HEK293 (cell line): Measurements from ENCODE around the gene COPZ1.
A peak's percentile ranks its signal among the peaks of the same experiment; 100 is the strongest.

Experiments used
- CTCF ChIA-PET: fragments of 350-600 bp; formaldehyde crosslinking; extraction: SDS; loops from one replicate; lab custom pipeline; 2021; ENCODE audit warnings: antibody characterized with exemption; lab: Yijun Ruan, JAX
- POLR2A ChIA-PET: fragments of 300-600 bp; formaldehyde crosslinking; extraction: SDS; loops from one replicate; lab custom pipeline; 2020; ENCODE audit warnings: antibody characterized with exemption, inconsistent platforms; lab: Yijun Ruan, JAX
- H3K27ac ChIP-seq: fragments of 200-500 bp; sonication (Bioruptor generic); 2 replicates; pipeline ENCODE4 v1.5.1; 2014; ENCODE audit warnings: low read depth, low read length, control low read depth, inconsistent platforms; ENCODE audit errors: extremely low read depth
- H3K36me3 ChIP-seq, 2 experiments: fragments of 200-500 bp in 1 of 2; sonication (Bioruptor generic) in 1 of 2; 1 replicate in 1 of 2; 2 replicates in 1 of 2; pipeline ENCODE4 v1.5.1; 2014 to 2017; ENCODE audit warnings: inconsistent platforms in 2 of 2, low read length in 2 of 2; ENCODE audit not compliant: control insufficient read depth in 2 of 2, insufficient read depth in 1 of 2
- H3K4me1 ChIP-seq: fragments of 200-500 bp; sonication (Bioruptor generic); 2 replicates; pipeline ENCODE4 v1.5.1; 2014; ENCODE audit warnings: mild to moderate bottlenecking, low read length, inconsistent platforms; ENCODE audit not compliant: control insufficient read depth, insufficient read depth
- H3K4me3 ChIP-seq: 2 replicates; pipeline ENCODE4 v1.5.1; 2011; ENCODE audit warnings: low read depth, mild to moderate bottlenecking, control low read depth, low read length, moderate library complexity
- H3K9me3 ChIP-seq: fragments of 200-500 bp; sonication (Bioruptor generic); 2 replicates; pipeline ENCODE4 v1.5.1; 2014; ENCODE audit warnings: low read depth, low read length, inconsistent platforms; ENCODE audit not compliant: control insufficient read depth, insufficient read depth
- GLIS2 ChIP-seq: fragments of 450-650 bp; formaldehyde crosslinking; IDR thresholded peaks from 2 replicates; pipeline ENCODE4 v1.5.1; 2016; ENCODE audit warnings: missing biosample characterization, missing genetic modification characterization
- KLF1 ChIP-seq: fragments of 450-650 bp; formaldehyde crosslinking; IDR thresholded peaks from 2 replicates; pipeline ENCODE4 v1.5.1; 2016; ENCODE audit warnings: missing biosample characterization, missing genetic modification characterization
- KLF10 ChIP-seq: fragments of 450-650 bp; IDR thresholded peaks from 2 replicates; pipeline ENCODE4 v1.5.1; 2018; ENCODE audit warnings: missing biosample characterization, mild to moderate bottlenecking, missing genetic modification characterization
- MYNN ChIP-seq: fragments of 450-650 bp; formaldehyde crosslinking; IDR thresholded peaks from 2 replicates; pipeline ENCODE4 v1.5.1; 2016; ENCODE audit warnings: missing biosample characterization, missing genetic modification characterization, borderline replicate concordance
- SP7 ChIP-seq: fragments of 450-650 bp; formaldehyde crosslinking; IDR thresholded peaks from 2 replicates; pipeline ENCODE4 v1.5.1; 2016; ENCODE audit warnings: missing biosample characterization, missing genetic modification characterization
- WT1 ChIP-seq: fragments of 450-650 bp; formaldehyde crosslinking; IDR thresholded peaks from 2 replicates; pipeline ENCODE4 v1.5.1; 2016; ENCODE audit warnings: missing biosample characterization, missing genetic modification characterization
- ZBTB17 ChIP-seq: fragments of 450-650 bp; formaldehyde crosslinking; IDR thresholded peaks from 2 replicates; pipeline ENCODE4 v1.5.1; 2016; ENCODE audit warnings: missing biosample characterization, missing genetic modification characterization
- ZBTB8A ChIP-seq: fragments of 450-650 bp; formaldehyde crosslinking; IDR thresholded peaks from 2 replicates; pipeline ENCODE4 v1.5.1; 2016; ENCODE audit warnings: missing biosample characterization, missing genetic modification characterization
- ZNF10 ChIP-seq: fragments of 450-650 bp; formaldehyde crosslinking; IDR thresholded peaks from 2 replicates; pipeline ENCODE4 v1.5.1; 2017; ENCODE audit warnings: missing biosample characterization, missing genetic modification characterization
- ZNF174 ChIP-seq: fragments of 450-650 bp; formaldehyde crosslinking; IDR thresholded peaks from 2 replicates; pipeline ENCODE4 v1.5.0; 2017; ENCODE audit warnings: missing biosample characterization, mild to moderate bottlenecking, missing genetic modification characterization
- ZNF19 ChIP-seq: fragments of 450-650 bp; formaldehyde crosslinking; IDR thresholded peaks from 2 replicates; pipeline ENCODE4; 2016; ENCODE audit warnings: missing biosample characterization, missing genetic modification characterization, low read depth
- ZNF23 ChIP-seq: fragments of 450-650 bp; formaldehyde crosslinking; IDR thresholded peaks from 2 replicates; pipeline ENCODE4 v1.5.1; 2016; ENCODE audit warnings: missing biosample characterization, missing genetic modification characterization, borderline replicate concordance
- ZNF24 ChIP-seq: fragments of 450-650 bp; formaldehyde crosslinking; IDR thresholded peaks from 2 replicates; pipeline ENCODE4 v1.5.1; 2016; ENCODE audit warnings: missing biosample characterization, missing genetic modification characterization
- ZNF248 ChIP-seq: fragments of 450-650 bp; formaldehyde crosslinking; IDR thresholded peaks from 2 replicates; pipeline ENCODE4 v1.5.1; 2017; ENCODE audit warnings: missing biosample characterization, missing genetic modification characterization
- ZNF341 ChIP-seq: fragments of 450-650 bp; formaldehyde crosslinking; IDR thresholded peaks from 2 replicates; pipeline ENCODE4; 2016; ENCODE audit warnings: low read depth, missing biosample characterization, missing genetic modification characterization
- ZNF423 ChIP-seq: fragments of 450-650 bp; formaldehyde crosslinking; IDR thresholded peaks from 2 replicates; pipeline ENCODE4 v1.5.1; 2016; ENCODE audit warnings: missing biosample characterization, missing genetic modification characterization
- ZNF600 ChIP-seq: fragments of 450-650 bp; formaldehyde crosslinking; IDR thresholded peaks from 2 replicates; pipeline ENCODE4 v1.5.1; 2016; ENCODE audit warnings: missing biosample characterization, missing genetic modification characterization
- ZNF664 ChIP-seq: fragments of 450-650 bp; formaldehyde crosslinking; IDR thresholded peaks from 2 replicates; pipeline ENCODE4 v1.5.1; 2016; ENCODE audit warnings: missing biosample characterization, missing genetic modification characterization
- ZNF837 ChIP-seq: fragments of 450-650 bp; formaldehyde crosslinking; IDR thresholded peaks from 2 replicates; pipeline ENCODE4 v1.5.1; 2016; ENCODE audit warnings: missing biosample characterization, missing genetic modification characterization
- TF ChIP-seq, protein P1 (sequence below): fragments of 450-650 bp; formaldehyde crosslinking; IDR thresholded peaks from 2 replicates; pipeline ENCODE4 v1.5.1; 2016; ENCODE audit warnings: missing biosample characterization, missing genetic modification characterization
- TF ChIP-seq, protein P2 (sequence below): fragments of 450-650 bp; formaldehyde crosslinking; IDR thresholded peaks from 2 replicates; pipeline ENCODE4 v1.5.1; 2016; ENCODE audit warnings: missing biosample characterization, missing genetic modification characterization
- TF ChIP-seq, protein P3 (sequence below): fragments of 450-650 bp; formaldehyde crosslinking; IDR thresholded peaks from 2 replicates; pipeline ENCODE4 v1.5.1; 2017; ENCODE audit warnings: missing biosample characterization, missing genetic modification characterization
- TF ChIP-seq, protein P4 (sequence below): fragments of 450-650 bp; formaldehyde crosslinking; IDR thresholded peaks from 2 replicates; pipeline ENCODE4 v1.5.0; 2017; ENCODE audit warnings: missing biosample characterization, missing genetic modification characterization, borderline replicate concordance
- TF ChIP-seq, protein P5 (sequence below): fragments of 450-650 bp; formaldehyde crosslinking; IDR thresholded peaks from 2 replicates; pipeline ENCODE4 v1.5.1; 2016; ENCODE audit warnings: missing biosample characterization, missing genetic modification characterization

COPZ1 gene

DNA sequence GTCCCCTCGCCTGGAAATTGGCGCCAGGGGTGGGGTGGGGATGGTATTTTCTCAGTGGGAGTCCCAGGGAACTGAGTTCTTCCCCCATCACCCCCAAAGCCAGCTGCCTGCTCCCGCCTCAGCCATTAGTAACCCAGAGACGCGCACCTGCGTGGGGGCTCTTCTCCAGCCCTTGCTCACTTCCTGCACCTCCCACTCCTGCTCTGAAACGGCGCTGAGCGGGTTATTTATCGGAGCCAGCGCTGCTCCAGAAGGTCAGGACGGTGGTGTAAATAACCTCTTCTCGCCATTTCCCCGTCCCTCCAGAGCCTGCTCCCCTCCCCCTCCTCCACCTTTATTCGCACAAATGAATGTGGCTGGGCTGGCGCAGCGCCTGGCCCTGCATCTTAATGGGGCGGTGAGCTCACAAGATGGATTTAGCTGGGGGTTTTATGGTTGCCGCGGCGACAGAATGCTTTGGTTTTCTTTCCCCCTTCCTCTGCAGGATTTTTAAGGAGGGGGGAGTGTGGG lies 27.1 kb downstream of the COPZ1 start (continued):
- TF ChIP-seq, protein P1, sequence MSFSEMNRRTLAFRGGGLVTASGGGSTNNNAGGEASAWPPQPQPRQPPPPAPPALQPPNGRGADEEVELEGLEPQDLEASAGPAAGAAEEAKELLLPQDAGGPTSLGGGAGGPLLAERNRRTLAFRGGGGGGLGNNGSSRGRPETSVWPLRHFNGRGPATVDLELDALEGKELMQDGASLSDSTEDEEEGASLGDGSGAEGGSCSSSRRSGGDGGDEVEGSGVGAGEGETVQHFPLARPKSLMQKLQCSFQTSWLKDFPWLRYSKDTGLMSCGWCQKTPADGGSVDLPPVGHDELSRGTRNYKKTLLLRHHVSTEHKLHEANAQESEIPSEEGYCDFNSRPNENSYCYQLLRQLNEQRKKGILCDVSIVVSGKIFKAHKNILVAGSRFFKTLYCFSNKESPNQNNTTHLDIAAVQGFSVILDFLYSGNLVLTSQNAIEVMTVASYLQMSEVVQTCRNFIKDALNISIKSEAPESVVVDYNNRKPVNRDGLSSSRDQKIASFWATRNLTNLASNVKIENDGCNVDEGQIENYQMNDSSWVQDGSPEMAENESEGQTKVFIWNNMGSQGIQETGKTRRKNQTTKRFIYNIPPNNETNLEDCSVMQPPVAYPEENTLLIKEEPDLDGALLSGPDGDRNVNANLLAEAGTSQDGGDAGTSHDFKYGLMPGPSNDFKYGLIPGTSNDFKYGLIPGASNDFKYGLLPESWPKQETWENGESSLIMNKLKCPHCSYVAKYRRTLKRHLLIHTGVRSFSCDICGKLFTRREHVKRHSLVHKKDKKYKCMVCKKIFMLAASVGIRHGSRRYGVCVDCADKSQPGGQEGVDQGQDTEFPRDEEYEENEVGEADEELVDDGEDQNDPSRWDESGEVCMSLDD (tag by site-specific recombination) = no peak
- TF ChIP-seq KLF10 (tag by site-specific recombination) = no peak
- TF ChIP-seq ZBTB8A = 0 out of 2 replicates have a peak, but pooled peaks have one; percentile 29
- TF ChIP-seq, protein P2, sequence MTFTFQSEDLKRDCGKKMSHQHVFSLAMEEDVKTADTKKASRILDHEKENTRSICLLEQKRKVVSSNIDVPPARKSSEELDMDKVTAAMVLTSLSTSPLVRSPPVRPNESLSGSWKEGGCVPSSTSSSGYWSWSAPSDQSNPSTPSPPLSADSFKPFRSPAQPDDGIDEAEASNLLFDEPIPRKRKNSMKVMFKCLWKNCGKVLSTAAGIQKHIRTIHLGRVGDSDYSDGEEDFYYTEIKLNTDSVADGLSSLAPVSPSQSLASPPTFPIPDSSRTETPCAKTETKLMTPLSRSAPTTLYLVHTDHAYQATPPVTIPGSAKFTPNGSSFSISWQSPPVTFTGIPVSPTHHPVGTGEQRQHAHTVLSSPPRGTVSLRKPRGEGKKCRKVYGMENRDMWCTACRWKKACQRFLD (tag by site-specific recombination) = no peak
- 0 out of 2 replicates have a peak, but pooled peaks have one; percentile 47 for TF ChIP-seq ZNF10 (tag by site-specific recombination)
- TF ChIP-seq ZBTB17 (tag by site-specific recombination) = peak; percentile 34; the same call in 1 of the 2 replicates
- peak; percentile 77 for TF ChIP-seq SP7 (tag by site-specific recombination)
- no peak for TF ChIP-seq ZNF19
- peak; percentile 95 for TF ChIP-seq ZNF341 (tag by site-specific recombination)
- peak; percentile 73 for TF ChIP-seq GLIS2 (tag by site-specific recombination)
- TF ChIP-seq MYNN (tag by site-specific recombination) = no peak
- TF ChIP-seq, protein P3, sequence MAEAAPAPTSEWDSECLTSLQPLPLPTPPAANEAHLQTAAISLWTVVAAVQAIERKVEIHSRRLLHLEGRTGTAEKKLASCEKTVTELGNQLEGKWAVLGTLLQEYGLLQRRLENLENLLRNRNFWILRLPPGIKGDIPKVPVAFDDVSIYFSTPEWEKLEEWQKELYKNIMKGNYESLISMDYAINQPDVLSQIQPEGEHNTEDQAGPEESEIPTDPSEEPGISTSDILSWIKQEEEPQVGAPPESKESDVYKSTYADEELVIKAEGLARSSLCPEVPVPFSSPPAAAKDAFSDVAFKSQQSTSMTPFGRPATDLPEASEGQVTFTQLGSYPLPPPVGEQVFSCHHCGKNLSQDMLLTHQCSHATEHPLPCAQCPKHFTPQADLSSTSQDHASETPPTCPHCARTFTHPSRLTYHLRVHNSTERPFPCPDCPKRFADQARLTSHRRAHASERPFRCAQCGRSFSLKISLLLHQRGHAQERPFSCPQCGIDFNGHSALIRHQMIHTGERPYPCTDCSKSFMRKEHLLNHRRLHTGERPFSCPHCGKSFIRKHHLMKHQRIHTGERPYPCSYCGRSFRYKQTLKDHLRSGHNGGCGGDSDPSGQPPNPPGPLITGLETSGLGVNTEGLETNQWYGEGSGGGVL (tag by site-specific recombination) = peak; percentile 76
- TF ChIP-seq ZNF600 = peak; percentile 92
- TF ChIP-seq ZNF174 (tag by site-specific recombination) = no peak
- TF ChIP-seq ZNF837 (tag by site-specific recombination) = no peak
- TF ChIP-seq ZNF24 (tag by site-specific recombination) = peak; percentile 85; the same call in 1 of the 2 replicates
- TF ChIP-seq KLF1 (tag by site-specific recombination) = 0 out of 2 replicates have a peak, but pooled peaks have one; percentile 7
- peak; percentile 12 for TF ChIP-seq WT1

DNA sequence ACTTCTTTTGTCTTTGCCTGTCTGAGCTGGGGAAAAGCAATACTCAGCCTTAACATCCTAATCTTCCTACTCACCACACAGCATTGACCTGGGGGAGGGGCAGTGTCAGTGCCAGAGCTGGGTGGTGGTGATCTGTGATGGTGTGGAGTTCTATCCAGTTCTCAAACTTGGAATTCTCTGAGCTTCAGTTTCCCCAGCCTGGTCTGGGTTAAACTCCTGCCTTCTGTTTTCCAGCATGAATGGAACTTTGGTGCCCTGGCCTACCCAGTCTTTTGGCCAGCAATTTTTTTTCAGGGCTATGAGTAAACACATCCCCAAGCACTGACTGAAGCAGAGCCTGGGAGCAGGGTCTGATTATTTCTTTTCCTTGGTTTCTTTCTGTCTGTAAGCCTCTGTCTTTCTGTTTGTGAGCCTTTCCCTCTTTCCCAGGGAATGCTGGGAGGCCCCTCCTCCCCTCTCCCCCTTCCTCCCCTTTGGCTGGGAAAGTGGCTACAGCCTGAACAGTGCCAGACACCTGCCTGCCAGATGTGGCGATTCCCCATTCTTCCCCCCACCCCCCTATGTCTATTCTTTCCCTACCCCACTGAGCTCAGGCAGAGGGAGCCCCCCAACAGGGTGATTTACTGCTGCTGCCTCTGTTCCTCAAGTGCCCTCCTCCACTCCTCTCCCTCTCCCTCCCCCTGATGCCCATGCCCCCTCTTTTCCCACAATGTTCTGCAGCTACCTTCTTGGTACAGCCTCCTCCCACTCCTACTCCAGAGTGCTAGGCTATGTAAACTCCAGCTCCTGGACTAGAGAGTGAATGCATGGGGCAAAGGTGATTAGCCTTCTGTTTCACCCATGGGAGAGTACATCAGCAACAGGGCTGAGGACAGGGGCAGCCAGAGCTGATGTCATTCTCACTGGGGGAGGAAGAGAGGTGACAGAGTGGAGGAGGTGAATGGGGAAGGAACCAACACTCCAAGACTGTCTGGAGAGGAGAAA lies 28.3 kb downstream of the COPZ1 start:
- CTCF ChIA-PET = interaction anchor here (0.5 to 3.0 kb wide), 13 partner anchors 9 to 323 kb away, joined by 3 to 17 read pairs (median 5); no protein-coding TSS in a partner anchor
- H3K36me3 ChIP-seq = peaks cover 4 to 32% of the 10 kb centered on the region in 2 experiments
- H3K4me3 ChIP-seq = no peak overlapping the region
- peaks cover 21% of the 10 kb centered on the region for H3K4me1 ChIP-seq
- no peaks in the 10 kb centered on the region for H3K9me3 ChIP-seq
- peak overlapping the region; percentile 71 for H3K27ac ChIP-seq
- POLR2A ChIA-PET = interaction anchor here (0.6 to 2.0 kb wide), 10 partner anchors 11 to 381 kb away, joined by 3 to 10 read pairs (median 4); partner anchors contain the start of genes CBX5, COPZ1 and HNRNPA1
- TF ChIP-seq ZNF600 = peak; percentile 90
- TF ChIP-seq, protein P4, sequence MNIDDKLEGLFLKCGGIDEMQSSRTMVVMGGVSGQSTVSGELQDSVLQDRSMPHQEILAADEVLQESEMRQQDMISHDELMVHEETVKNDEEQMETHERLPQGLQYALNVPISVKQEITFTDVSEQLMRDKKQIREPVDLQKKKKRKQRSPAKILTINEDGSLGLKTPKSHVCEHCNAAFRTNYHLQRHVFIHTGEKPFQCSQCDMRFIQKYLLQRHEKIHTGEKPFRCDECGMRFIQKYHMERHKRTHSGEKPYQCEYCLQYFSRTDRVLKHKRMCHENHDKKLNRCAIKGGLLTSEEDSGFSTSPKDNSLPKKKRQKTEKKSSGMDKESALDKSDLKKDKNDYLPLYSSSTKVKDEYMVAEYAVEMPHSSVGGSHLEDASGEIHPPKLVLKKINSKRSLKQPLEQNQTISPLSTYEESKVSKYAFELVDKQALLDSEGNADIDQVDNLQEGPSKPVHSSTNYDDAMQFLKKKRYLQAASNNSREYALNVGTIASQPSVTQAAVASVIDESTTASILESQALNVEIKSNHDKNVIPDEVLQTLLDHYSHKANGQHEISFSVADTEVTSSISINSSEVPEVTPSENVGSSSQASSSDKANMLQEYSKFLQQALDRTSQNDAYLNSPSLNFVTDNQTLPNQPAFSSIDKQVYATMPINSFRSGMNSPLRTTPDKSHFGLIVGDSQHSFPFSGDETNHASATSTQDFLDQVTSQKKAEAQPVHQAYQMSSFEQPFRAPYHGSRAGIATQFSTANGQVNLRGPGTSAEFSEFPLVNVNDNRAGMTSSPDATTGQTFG = no peak
- TF ChIP-seq ZNF23 (tag by site-specific recombination) = no peak
- TF ChIP-seq, protein P5, sequence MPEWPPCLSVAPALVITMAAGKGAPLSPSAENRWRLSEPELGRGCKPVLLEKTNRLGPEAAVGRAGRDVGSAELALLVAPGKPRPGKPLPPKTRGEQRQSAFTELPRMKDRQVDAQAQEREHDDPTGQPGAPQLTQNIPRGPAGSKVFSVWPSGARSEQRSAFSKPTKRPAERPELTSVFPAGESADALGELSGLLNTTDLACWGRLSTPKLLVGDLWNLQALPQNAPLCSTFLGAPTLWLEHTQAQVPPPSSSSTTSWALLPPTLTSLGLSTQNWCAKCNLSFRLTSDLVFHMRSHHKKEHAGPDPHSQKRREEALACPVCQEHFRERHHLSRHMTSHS (tag by site-specific recombination) = no peak
- TF ChIP-seq ZNF664 (tag by site-specific recombination) = no peak
- TF ChIP-seq ZNF423 (tag by site-specific recombination) = no peak
- no peak for TF ChIP-seq ZNF248
